ENCODE results near the gene PSMA7.

DNA sequence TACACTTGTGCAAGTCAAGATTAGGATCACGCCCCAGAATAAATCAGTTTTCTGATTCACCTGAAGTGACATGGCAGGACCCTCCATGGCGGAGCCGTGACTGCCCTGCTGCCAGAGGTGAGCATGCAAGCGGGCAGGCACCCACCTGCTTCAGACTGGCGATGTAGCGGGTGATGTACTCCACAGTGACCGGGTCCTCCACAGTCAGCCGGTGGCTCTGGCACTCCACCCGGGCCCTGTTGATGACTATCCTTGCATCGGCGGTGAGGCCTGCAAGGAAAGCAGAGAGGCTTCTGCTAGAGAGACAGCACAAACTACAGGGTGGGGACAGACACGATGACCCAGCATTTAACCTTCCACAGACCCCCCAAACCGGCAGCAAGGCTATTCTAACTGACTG, 3.6 kb downstream of the PSMA7 start:
- TF ChIP-seq, protein P1, sequence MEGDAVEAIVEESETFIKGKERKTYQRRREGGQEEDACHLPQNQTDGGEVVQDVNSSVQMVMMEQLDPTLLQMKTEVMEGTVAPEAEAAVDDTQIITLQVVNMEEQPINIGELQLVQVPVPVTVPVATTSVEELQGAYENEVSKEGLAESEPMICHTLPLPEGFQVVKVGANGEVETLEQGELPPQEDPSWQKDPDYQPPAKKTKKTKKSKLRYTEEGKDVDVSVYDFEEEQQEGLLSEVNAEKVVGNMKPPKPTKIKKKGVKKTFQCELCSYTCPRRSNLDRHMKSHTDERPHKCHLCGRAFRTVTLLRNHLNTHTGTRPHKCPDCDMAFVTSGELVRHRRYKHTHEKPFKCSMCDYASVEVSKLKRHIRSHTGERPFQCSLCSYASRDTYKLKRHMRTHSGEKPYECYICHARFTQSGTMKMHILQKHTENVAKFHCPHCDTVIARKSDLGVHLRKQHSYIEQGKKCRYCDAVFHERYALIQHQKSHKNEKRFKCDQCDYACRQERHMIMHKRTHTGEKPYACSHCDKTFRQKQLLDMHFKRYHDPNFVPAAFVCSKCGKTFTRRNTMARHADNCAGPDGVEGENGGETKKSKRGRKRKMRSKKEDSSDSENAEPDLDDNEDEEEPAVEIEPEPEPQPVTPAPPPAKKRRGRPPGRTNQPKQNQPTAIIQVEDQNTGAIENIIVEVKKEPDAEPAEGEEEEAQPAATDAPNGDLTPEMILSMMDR (conservative IDR thresholded peaks at IDR 0.05 in 1 of 2, IDR thresholded peaks at IDR 0.05 in 1 of 2; ENCODE audit: extremely low read depth in 1 of 2, insufficient read depth in 1 of 2, low read depth in 1 of 2, low read length in 2 of 2): no peak
- no peak for TF ChIP-seq EZH2 (IDR thresholded peaks at IDR 0.05; ENCODE audit: borderline replicate concordance, low read length)
